ENCODE measurements around the gene FBXO46. TPM values are rescaled to one million over a fixed set of nuclear protein-coding genes. Genes with fewer than 3 reads are reported as not detected.

The FBXO46 gene
- total RNA-seq, 1 donor from 2014 or later: 29.9 TPM

GRCh38 chr19:45713141-45713540, 17.6 kb downstream of the FBXO46 start:
- no peak for DNase-seq (ENCODE audit: low spot score)
- no peak for TF ChIP-seq CTCF (IDR thresholded peaks at IDR 0.05; ENCODE audit: unreplicated experiment)
- peaks cover 25% of the 10 kb centered on the region for H3K4me1 Mint-ChIP-seq (ENCODE audit: unreplicated experiment)
- H3K36me3 Mint-ChIP-seq (ENCODE audit: low read depth, unreplicated experiment): peaks cover 16% of the 10 kb centered on the region
- peaks cover 14% of the 10 kb centered on the region for H3K27me3 Mint-ChIP-seq (ENCODE audit: unreplicated experiment)
- no peak overlapping the region for H3K4me3 Mint-ChIP-seq (ENCODE audit: unreplicated experiment)
- H3K9me3 Mint-ChIP-seq (ENCODE audit: unreplicated experiment): no peaks in the 10 kb centered on the region
- H3K27ac Mint-ChIP-seq (ENCODE audit: unreplicated experiment): no peak overlapping the region

GRCh38 chr19:45712699-45713067, 18.0 kb downstream of the FBXO46 start:
- Mint-ChIP-seq H3K4me3 (ENCODE audit: unreplicated experiment) (no peak overlapping the region), H3K27me3 (ENCODE audit: unreplicated experiment) (peaks cover 14% of the 10 kb centered on the region), H3K4me1 (ENCODE audit: unreplicated experiment) (peaks cover 22% of the 10 kb centered on the region), H3K36me3 (ENCODE audit: low read depth, unreplicated experiment) (peaks cover 16% of the 10 kb centered on the region), H3K27ac (ENCODE audit: unreplicated experiment) (no peak overlapping the region), H3K9me3 (ENCODE audit: unreplicated experiment) (no peaks in the 10 kb centered on the region)
- TF ChIP-seq CTCF (IDR thresholded peaks at IDR 0.05; ENCODE audit: unreplicated experiment): no peak
- DNase-seq (ENCODE audit: low spot score): no peak

GRCh38 chr19:45711851-45712698, 18.6 kb downstream of the FBXO46 start:
- Mint-ChIP-seq H3K36me3 (ENCODE audit: low read depth, unreplicated experiment) (peaks cover 16% of the 10 kb centered on the region), H3K27ac (ENCODE audit: unreplicated experiment) (no peak overlapping the region), H3K9me3 (ENCODE audit: unreplicated experiment) (no peaks in the 10 kb centered on the region), H3K4me1 (ENCODE audit: unreplicated experiment) (peaks cover 18% of the 10 kb centered on the region), H3K4me3 (ENCODE audit: unreplicated experiment) (peak overlapping the region; percentile 47), H3K27me3 (ENCODE audit: unreplicated experiment) (peaks cover 9% of the 10 kb centered on the region)
- TF ChIP-seq CTCF (IDR thresholded peaks at IDR 0.05; ENCODE audit: unreplicated experiment): no peak
- no peak for DNase-seq (ENCODE audit: low spot score)

GRCh38 chr19:45710356-45711130, 20.2 kb downstream of the FBXO46 start:
- no peak for TF ChIP-seq CTCF (IDR thresholded peaks at IDR 0.05; ENCODE audit: unreplicated experiment)
- Mint-ChIP-seq H3K4me1 (ENCODE audit: unreplicated experiment) (peaks cover 5% of the 10 kb centered on the region), H3K27me3 (ENCODE audit: unreplicated experiment) (peaks cover 6% of the 10 kb centered on the region), H3K27ac (ENCODE audit: unreplicated experiment) (peak overlapping the region; percentile 4), H3K4me3 (ENCODE audit: unreplicated experiment) (peak overlapping the region; percentile 33), H3K9me3 (ENCODE audit: unreplicated experiment) (no peaks in the 10 kb centered on the region), H3K36me3 (ENCODE audit: low read depth, unreplicated experiment) (peaks cover 16% of the 10 kb centered on the region)
- no peak for DNase-seq (ENCODE audit: low spot score)

Measured in endothelial cell (in vitro differentiated cells).